Measurements from ENCODE around the gene FAM110D. TPM values are rescaled to one million over a fixed set of nuclear protein-coding genes. Genes with fewer than 3 reads are reported as not detected.

The FAM110D gene
- total RNA-seq, 1 experiment from 2014 or later = not detected

DNA sequence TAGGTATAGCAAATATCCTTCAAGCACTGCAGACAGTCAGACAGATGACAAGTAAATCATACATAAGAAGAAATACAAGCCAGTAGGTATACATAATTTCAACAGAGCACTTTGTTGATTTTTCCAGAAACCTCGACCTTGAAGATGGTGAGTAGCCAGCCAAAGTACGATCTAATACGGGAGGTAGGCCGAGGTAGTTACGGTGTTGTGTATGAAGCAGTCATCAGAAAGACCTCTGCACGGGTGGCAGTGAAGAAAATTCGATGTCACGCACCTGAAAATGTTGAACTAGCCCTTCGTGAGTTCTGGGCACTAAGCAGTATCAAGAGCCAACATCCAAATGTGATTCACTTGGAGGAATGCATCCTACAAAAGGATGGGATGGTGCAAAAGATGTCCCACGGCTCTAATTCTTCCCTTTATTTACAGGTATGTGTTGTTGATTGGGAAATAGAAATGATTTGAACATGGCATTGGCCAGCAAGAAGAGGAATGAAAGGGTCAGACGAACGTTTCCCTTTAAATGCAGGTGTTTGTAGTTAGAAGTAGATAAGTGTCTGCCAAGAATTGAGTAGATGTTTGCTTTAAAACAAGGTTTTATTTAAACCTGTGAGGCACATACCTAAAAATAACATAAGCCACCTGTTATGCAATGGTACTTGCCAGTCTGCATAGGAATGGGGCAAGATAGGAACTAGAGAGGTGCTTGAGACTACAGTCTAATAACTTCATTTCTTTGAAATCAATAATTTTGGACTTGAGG, 44.5 kb upstream of the FAM110D start:
- no peak for TF ChIP-seq EZH2 (IDR thresholded peaks at IDR 0.05; ENCODE audit: low read depth)
- no peak for TF ChIP-seq CTCF (conservative IDR thresholded peaks at IDR 0.05)
- POLR2A ChIA-PET (ENCODE audit: unreplicated experiment) = no interaction called here
- no peaks in the 10 kb centered on the region for H3K9me2 ChIP-seq (ENCODE audit: insufficient read depth)
- H4K20me1 ChIP-seq (ENCODE audit: insufficient read depth) = no peaks in the 10 kb centered on the region
- intact Hi-C loops (cut with micrococcal nuclease; ENCODE audit: unreplicated experiment) = loop anchor here (5.0 kb wide), 1 partner anchor 163 kb away; no protein-coding TSS in a partner anchor
- H2AFZ ChIP-seq = no peak overlapping the region
- no peak overlapping the region for H3K4me2 ChIP-seq
- H3K79me2 ChIP-seq (ENCODE audit: low read depth) = peaks cover 27% of the 10 kb centered on the region
- H3K36me3 ChIP-seq (ENCODE audit: low read depth) = peaks cover 3% of the 10 kb centered on the region; the same call in 1 of the 2 replicates
- CTCF ChIA-PET = interaction anchor here (1.0 to 1.5 kb wide), 2 partner anchors 9 to 12 kb away, joined by 4 read pairs; no protein-coding TSS in a partner anchor
- H3K9me3 ChIP-seq (ENCODE audit: insufficient read depth, low read depth) = no peaks in the 10 kb centered on the region
- BruUV-seq (replicated peaks) = no TSS peak
- H3K4me1 ChIP-seq (replicated peaks; ENCODE audit: insufficient read depth) = peaks cover 22% of the 10 kb centered on the region
- no peak for DNase-seq
- peaks cover 15% of the 10 kb centered on the region; the same call in 1 of the 2 replicates for H3F3A ChIP-seq (ENCODE audit: insufficient read depth, low read depth)
- H3K4me3 ChIP-seq = no peak overlapping the region
- no peak overlapping the region for H3K27ac ChIP-seq
- no peaks in the 10 kb centered on the region for H3K27me3 ChIP-seq (ENCODE audit: insufficient read depth, low read depth)

DNA sequence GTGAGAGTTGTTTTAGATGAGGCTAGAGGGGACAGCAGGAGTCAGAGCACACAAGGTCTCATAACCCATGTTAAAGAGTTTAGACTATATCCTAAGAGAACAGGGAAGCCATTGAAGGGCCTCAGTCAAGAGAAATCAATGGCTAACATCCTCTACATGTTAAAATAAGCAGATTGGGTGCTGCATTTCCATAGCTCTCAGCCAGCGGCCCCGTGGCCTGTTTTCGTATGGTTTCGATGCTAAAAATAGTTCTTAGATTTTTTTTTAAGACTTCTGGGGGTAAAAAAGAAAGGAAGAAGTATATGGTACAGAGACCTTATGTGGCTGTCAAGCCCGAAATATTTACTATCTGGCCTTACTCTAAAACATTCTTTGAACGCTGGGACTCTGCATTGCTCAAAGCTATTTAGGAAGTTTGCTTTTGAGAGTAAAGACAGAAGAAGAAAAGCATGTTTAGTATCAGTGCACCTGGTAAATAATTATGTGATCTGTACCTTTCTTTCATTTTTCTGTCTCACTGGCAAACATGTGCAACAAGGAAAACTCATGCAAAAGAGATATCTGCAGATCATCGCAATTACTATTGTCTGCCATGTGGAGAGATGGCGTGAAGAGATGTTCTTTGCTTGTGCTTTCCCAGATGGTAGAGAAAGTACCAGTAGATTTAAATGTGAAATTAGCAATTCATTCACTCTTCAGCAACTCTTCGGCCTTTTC, 38.8 kb upstream of the FAM110D start:
- no peaks in the 10 kb centered on the region for H3K9me2 ChIP-seq (ENCODE audit: insufficient read depth)
- POLR2A ChIA-PET (ENCODE audit: unreplicated experiment) = no interaction called here

More for the DNA sequence above, 38.8 kb upstream of the FAM110D start:
- H3K4me3 ChIP-seq = no peak overlapping the region
- H3K36me3 ChIP-seq (ENCODE audit: low read depth) = peaks cover 20% of the 10 kb centered on the region
- no TSS peak for BruUV-seq (replicated peaks)
- H3K4me2 ChIP-seq = no peak overlapping the region
- H3K4me1 ChIP-seq (replicated peaks; ENCODE audit: insufficient read depth) = peaks cover 41% of the 10 kb centered on the region
- intact Hi-C loops (cut with micrococcal nuclease; ENCODE audit: unreplicated experiment) = no loop called here
- H3K27me3 ChIP-seq (ENCODE audit: insufficient read depth, low read depth) = no peaks in the 10 kb centered on the region
- no peak for TF ChIP-seq EZH2 (IDR thresholded peaks at IDR 0.05; ENCODE audit: low read depth)
- TF ChIP-seq CTCF (conservative IDR thresholded peaks at IDR 0.05) = no peak
- H2AFZ ChIP-seq = no peak overlapping the region
- peaks cover 31% of the 10 kb centered on the region for H3F3A ChIP-seq (ENCODE audit: insufficient read depth, low read depth)
- CTCF ChIA-PET = no interaction called here
- H3K79me2 ChIP-seq (ENCODE audit: low read depth) = peaks cover 26% of the 10 kb centered on the region
- H3K27ac ChIP-seq = no peak overlapping the region
- DNase-seq = no peak
- H3K9me3 ChIP-seq (ENCODE audit: insufficient read depth, low read depth) = no peaks in the 10 kb centered on the region
- no peaks in the 10 kb centered on the region for H4K20me1 ChIP-seq (ENCODE audit: insufficient read depth)
